Measurements from ENCODE around the gene UGGT2.

Gene UGGT2

DNA sequence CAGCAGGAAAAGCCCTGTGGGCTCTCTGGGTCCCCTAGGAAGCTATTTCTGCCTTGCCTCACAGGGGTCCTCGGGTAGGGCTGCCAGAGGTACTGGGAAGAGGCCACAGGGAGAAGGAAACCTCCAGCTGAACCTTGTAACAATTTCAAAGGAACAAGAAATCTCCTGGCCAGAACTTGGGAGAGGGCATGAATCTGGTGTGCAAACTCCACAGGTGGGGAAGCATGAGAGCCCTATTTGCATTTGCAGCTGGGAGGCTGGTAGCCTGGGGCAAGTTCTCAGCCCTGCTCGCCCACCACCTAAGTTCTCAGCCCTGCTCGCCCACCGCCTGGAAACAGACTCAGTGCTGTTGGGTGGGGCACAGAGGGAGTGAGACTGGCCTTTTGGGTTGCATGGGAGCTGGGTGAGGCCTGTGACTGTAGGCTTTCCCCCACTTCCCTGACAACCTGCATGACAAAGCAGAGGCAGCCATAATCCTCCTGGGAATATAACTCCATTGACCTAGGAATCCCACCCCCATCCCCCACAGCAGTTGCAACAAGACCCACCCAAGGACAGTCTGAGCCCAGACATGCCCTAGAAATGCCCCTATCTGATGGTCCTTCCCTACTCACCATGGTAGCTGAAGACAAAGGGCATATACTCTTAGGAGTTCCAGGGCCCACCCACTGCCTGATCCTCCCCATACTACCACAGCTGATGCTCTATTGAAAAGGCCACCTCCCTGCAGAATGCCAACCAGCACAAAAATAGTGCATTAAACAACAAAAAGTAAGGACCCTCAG, 11.7 kb downstream of the UGGT2 start:
- no peak for DNase-seq (ENCODE audit: low read depth in 1 of 2, low spot score in 1 of 2)
- no peak for TF ChIP-seq JUND (IDR thresholded peaks at IDR 0.05; ENCODE audit: low read depth)
- in situ Hi-C loops (cut with HindIII; ENCODE audit: low pct_unique_long_range_greater_than_20kb, low sequenced_read_pairs): no loop called here

DNA sequence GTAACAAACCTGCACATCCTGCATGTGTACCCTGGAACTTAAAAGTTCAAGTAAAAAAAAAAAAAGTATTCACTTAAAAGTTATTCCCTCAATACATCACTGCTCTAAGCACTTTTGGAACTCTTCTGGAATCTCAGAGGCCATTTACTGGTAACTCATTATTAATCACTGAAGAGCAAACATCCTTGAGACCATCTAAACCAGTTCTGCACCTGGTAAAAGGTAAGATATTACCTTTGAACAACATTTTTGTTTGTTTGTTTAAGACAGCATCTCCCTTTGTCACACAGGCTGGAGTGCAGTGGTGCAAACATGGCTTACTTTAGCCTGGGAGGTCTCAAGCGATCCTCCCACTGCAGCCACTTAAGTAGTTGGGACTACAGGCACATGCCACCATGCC, 16.7 kb downstream of the UGGT2 start:
- in situ Hi-C loops (cut with HindIII; ENCODE audit: low pct_unique_long_range_greater_than_20kb, low sequenced_read_pairs): no loop called here
- TF ChIP-seq JUND (IDR thresholded peaks at IDR 0.05; ENCODE audit: low read depth): no peak
- DNase-seq (ENCODE audit: low read depth in 1 of 2, low spot score in 1 of 2): no peak

DNA sequence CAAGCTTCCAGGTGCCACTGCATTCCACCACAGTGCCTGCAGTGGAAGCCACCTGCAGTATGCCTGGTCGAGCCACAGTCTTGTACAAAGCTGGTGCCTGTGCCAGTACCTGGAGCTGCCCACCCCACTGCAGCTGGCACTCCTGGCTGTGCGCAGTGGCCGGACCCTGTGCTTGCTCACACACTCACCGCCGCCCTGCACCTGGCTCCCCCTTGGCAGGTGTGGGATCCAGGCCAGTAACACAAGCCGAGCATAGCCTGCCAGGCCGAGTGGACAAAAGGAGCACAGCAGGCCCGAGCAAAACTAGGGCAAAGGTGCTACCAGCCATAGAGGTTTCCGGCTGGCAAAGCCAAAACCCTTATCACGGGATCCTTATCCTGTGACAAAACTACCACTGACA, 18.5 kb downstream of the UGGT2 start:
- in situ Hi-C loops (cut with HindIII; ENCODE audit: low pct_unique_long_range_greater_than_20kb, low sequenced_read_pairs): no loop called here
- no peak for TF ChIP-seq JUND (IDR thresholded peaks at IDR 0.05; ENCODE audit: low read depth)
- no peak for DNase-seq (ENCODE audit: low read depth in 1 of 2, low spot score in 1 of 2)

DNA sequence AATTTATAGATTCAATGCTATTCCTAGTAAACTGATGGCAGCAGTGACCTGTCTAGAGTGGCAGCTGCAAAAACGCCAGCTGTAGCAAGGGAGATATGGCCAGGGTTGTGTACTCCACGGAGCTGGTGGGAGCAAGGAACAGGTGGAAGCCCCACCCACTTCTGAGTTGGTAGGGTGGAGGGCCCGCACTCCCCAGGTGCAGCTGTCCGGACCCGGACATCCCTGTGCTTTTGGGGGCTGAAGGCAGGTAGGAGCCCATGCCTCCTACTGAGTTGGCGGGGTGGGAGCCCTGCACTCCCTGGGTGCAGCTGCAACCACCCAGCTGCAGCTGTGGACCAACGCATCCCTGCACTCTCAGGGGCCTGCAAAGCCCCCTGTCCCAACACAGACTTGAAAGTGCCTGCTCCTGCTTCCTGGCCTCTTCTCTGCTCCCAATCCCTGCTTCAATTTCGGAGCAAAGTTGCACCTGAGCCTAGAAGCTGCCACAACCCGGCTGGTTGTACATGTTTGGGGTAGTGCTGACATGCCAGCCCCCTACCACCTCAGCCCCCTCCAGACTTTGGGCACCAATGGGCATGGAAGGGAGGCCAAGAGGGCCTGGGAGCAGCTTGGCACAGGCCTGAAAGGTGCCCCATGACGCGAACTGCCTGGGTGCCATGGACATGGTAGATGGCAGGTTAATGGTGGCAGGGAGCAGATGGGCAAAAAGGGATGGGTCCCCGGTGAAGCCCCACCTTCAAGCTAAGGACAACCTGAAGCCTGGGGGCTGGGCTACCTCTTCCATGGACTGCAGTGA, 19.8 kb downstream of the UGGT2 start:
- DNase-seq (ENCODE audit: low read depth in 1 of 2, low spot score in 1 of 2): no peak
- TF ChIP-seq JUND (IDR thresholded peaks at IDR 0.05; ENCODE audit: low read depth): no peak
- in situ Hi-C loops (cut with HindIII; ENCODE audit: low pct_unique_long_range_greater_than_20kb, low sequenced_read_pairs): no loop called here

DNA sequence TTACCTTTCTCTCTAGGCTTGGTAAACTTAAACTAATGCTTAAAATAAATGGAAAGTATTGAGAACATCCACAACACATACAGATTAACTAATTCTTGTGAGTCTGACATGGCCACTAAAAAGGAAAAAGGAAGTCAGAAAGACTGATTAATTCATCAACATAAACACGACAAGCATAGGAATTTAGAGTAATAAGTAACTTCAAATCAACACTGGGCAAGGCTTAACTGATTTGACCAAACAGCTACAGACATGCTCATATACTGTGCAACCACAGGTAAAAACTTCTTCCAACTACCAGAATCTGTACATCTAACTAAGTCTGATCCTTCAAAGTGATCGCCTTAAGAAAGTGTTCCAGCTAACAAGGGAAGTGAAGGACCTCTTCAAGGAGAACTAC, 20.5 kb downstream of the UGGT2 start:
- no peak for DNase-seq (ENCODE audit: low read depth in 1 of 2, low spot score in 1 of 2)
- in situ Hi-C loops (cut with HindIII; ENCODE audit: low pct_unique_long_range_greater_than_20kb, low sequenced_read_pairs): no loop called here
- no peak for TF ChIP-seq JUND (IDR thresholded peaks at IDR 0.05; ENCODE audit: low read depth)

DNA sequence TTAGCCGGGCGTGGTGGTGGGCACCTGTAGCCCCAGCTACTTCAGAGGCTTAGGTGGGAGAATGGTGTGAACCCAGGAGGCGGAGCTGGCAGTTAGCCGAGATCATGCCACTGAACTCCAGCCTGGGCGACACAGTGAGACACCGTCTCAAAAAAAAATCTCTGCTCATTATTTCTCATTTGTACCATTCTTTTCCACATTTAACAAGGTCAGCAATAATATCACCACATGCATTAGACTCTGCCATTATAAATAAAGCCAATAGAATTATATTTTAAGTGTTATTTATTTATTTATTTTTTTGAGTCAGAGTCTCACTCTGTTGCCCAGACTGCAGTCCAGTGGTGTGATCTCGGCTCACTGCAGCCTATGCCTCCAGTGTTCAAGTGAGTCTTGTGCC, 24.2 kb downstream of the UGGT2 start:
- no peak for TF ChIP-seq JUND (IDR thresholded peaks at IDR 0.05; ENCODE audit: low read depth)
- DNase-seq (ENCODE audit: low read depth in 1 of 2, low spot score in 1 of 2): no peak
- in situ Hi-C loops (cut with HindIII; ENCODE audit: low pct_unique_long_range_greater_than_20kb, low sequenced_read_pairs): no loop called here

DNA sequence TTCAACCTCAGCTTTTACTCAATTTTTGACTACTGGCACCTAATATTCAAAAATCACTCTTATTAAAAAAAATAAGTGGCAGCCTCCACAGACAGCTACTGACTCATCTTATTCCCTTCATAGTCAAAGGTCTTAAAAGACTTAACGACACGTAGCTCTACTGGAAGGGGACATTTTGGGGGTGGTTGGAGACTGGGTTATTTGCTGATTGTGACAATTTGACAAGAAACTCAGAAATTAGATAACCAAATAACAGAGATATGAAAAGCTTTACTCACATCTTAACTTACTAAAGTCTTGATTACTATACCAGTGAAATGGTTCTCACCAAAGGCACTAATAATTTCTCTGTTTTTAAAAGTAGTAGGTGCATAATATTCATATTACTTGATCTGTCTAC, 25.7 kb downstream of the UGGT2 start:
- in situ Hi-C loops (cut with HindIII; ENCODE audit: low pct_unique_long_range_greater_than_20kb, low sequenced_read_pairs): no loop called here
- TF ChIP-seq JUND (IDR thresholded peaks at IDR 0.05; ENCODE audit: low read depth): no peak
- no peak for DNase-seq (ENCODE audit: low read depth in 1 of 2, low spot score in 1 of 2)

DNA sequence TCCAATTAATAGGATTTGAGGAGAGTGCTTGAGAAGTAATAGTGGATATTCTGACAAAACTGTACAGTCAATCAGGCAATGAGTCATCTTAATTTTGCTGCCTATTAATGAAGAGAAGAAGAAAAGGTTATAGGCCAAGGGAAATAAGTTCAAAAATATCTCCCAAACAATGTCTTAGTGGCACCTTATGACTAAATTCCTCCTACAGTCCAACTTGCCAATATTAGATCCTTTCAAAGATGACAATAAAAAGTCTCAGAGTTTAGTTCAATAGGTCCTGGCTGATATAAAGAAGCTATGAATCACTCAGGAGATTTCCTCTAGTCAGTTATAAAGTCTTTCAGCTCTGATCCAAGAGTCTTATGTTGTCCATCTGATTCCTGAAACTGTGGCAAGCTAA, 27.9 kb downstream of the UGGT2 start:
- no peak for DNase-seq (ENCODE audit: low read depth in 1 of 2, low spot score in 1 of 2)
- in situ Hi-C loops (cut with HindIII; ENCODE audit: low pct_unique_long_range_greater_than_20kb, low sequenced_read_pairs): no loop called here
- no peak for TF ChIP-seq JUND (IDR thresholded peaks at IDR 0.05; ENCODE audit: low read depth)

DNA sequence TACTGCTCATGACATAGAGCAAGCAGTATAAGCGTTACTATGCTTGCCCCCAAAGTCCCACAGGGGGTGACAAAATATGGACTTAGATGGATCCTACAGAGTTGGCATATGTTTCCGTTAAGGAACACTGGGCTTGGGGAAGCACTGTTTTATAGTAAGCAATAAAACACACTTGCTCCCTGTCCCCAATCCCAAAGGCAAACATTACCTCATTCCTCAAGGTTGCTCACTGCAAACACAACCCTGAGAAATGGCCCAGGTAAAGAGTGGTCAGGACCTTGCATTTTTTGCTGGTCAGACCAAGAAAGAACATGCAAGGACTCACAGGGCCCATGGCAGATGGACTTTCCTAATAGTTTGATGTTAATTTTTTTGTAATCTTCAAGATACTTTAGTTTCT, 32.3 kb downstream of the UGGT2 start:
- in situ Hi-C loops (cut with HindIII; ENCODE audit: low pct_unique_long_range_greater_than_20kb, low sequenced_read_pairs): no loop called here
- peak; percentile 16 to 73 for DNase-seq (ENCODE audit: low read depth in 1 of 2, low spot score in 1 of 2)
- no peak for TF ChIP-seq JUND (IDR thresholded peaks at IDR 0.05; ENCODE audit: low read depth)

DNA sequence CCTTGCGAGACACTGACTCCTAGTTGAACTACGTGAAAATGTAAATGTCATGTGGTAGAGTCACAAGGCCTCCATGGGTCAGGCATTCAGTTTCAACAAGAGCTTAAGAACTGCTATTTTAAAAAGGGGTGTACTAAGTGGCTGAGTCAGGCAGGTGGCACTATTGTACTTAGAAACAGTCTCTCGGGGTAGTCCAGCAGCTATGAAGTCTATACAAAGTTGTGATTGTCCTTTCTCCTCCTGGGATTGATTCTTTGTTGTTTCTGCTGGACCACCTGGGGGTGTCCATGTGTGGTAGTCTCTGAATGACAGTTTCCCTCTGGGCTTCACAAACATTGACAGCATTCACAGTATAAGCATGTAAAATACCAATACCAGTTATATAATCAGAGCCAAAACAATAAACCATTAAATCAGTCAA, 33.0 kb downstream of the UGGT2 start:
- no peak for TF ChIP-seq JUND (IDR thresholded peaks at IDR 0.05; ENCODE audit: low read depth)
- peak; percentile 41 to 80 for DNase-seq (ENCODE audit: low read depth in 1 of 2, low spot score in 1 of 2)
- in situ Hi-C loops (cut with HindIII; ENCODE audit: low pct_unique_long_range_greater_than_20kb, low sequenced_read_pairs): no loop called here

DNA sequence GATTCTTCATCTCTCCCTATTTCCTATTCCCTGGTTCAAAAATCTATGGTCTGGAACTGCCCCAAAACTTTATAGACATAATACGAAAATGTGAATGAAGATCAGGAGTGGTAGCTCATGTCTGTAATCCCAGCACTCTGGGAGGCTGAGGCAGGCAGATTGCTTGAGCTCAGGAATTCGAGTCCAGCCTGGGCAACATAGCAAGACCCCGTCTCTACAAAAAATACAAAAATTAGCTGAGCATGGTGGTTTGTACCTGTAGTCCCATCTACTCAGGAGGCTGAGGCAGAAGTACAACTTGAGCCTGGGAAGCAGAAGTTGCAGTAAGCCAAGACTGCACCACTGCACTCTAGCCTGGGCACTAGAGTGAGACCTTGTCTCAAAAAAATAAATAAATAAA, 35.1 kb downstream of the UGGT2 start:
- in situ Hi-C loops (cut with HindIII; ENCODE audit: low pct_unique_long_range_greater_than_20kb, low sequenced_read_pairs): no loop called here
- TF ChIP-seq JUND (IDR thresholded peaks at IDR 0.05; ENCODE audit: low read depth): no peak
- DNase-seq (ENCODE audit: low read depth in 1 of 2, low spot score in 1 of 2): no peak

DNA sequence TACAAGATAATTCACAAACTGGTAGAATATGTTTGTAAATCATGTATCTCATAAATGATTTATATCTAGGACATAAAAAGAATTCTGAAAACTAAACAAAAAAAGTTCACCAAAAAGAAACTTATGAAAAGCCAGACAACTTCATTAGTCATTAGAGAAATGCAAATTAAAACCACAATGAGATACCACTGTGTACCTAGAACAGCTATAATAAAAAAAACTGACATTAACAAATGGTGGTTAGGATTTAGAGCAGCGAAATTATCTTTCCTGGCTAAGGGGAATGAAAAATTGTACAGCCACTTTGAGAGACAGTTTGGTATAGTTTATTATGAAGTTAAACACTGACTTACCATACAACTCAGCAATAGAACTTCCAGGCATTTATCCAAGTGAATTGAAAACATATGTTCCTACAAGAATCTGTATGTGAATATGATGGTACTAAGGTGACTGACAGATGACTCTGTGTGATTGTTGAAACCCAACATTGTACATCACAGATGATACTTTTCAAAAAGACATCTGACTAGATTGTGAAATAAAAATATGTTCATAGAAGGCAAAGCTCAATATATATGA, 41.8 kb downstream of the UGGT2 start:
- in situ Hi-C loops (cut with HindIII; ENCODE audit: low pct_unique_long_range_greater_than_20kb, low sequenced_read_pairs): no loop called here
- TF ChIP-seq JUND (IDR thresholded peaks at IDR 0.05; ENCODE audit: low read depth): no peak
- DNase-seq (ENCODE audit: low read depth in 1 of 2, low spot score in 1 of 2): no peak

DNA sequence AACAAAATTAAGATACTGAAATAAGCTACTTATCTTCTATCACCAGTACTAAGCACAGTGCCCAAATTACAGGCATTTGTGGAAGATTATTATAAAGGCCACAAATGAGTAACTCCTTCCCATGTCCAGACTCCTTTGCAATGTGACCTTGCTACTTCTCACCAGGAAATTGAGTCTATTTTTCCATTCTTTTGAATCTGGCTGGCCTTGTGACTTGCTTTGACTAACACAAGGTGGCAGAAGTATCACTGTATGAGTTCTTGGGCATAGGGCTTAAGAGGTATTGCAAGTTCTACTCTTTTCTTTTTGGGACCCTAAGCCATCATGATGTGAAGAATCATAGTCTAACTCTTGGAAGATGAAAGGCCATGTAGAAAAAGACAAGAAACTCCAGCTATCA, 49.9 kb downstream of the UGGT2 start:
- no peak for TF ChIP-seq JUND (IDR thresholded peaks at IDR 0.05; ENCODE audit: low read depth)
- in situ Hi-C loops (cut with HindIII; ENCODE audit: low pct_unique_long_range_greater_than_20kb, low sequenced_read_pairs): no loop called here
- peak in 1 of 2 experiments; percentile 13 for DNase-seq (ENCODE audit: low read depth in 1 of 2, low spot score in 1 of 2)
